Measurements from ENCODE around the gene RPL11. TPM values are rescaled to one million over a fixed set of nuclear protein-coding genes. Genes with fewer than 3 reads are reported as not detected.

Gene RPL11
- total and polyA plus RNA-seq, 2 of the 4 experiments (the other 2 are of a cell fraction), result 452 to 1,692 TPM

DNA sequence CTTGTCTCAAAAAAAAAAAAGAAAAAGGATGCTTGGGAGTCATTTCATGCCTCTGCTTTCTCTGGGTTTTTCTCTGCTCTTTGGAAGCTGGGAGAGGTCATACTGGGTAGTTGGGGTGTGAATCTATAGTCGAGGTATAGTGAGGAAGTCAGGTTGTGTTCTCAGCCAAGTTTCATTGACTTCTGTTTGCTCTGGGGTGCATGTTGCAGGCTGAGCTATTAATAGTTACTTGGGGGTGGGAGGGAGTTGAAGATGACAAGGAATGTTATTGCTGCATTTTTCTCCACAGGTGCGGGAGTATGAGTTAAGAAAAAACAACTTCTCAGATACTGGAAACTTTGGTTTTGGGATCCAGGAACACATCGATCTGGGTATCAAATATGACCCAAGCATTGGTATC lies 2.8 kb downstream of the RPL11 start:
- Histone ChIP-seq H2BK120ac (ENCODE audit: low read depth, low read length) (no peak overlapping the region), H4K20me1 (ENCODE audit: insufficient read depth, low read length) (peaks cover 78% of the 10 kb centered on the region), H2BK5ac (ENCODE audit: low read depth, low read length, poor library complexity, severe bottlenecking) (no peak overlapping the region), H4K8ac (ENCODE audit: low read depth in 2 of 2, low read length in 2 of 2) (no peak overlapping the region), H3K4me2 (ENCODE audit: low read depth, low read length) (no peak overlapping the region), H3K18ac (ENCODE audit: low read depth, low read length) (no peak overlapping the region), H2AK5ac (ENCODE audit: low read depth, low read length) (no peak overlapping the region), H2BK20ac (ENCODE audit: low read depth, low read length) (no peak overlapping the region), H3K27me3 (ENCODE audit: control insufficient read depth, insufficient read depth, low read length) (no peaks in the 10 kb centered on the region), H3K79me1 (ENCODE audit: low read depth in 1 of 2, low read length in 2 of 2) (peaks cover 17 to 64% of the 10 kb centered on the region in 2 experiments; a peak in 3 of 4 replicates), H4K91ac (ENCODE audit: insufficient read depth, low read depth, low read length) (no peak overlapping the region), H3K9me3 (ENCODE audit: control insufficient read depth, insufficient read depth, low read length) (no peaks in the 10 kb centered on the region), H3K4me1 (ENCODE audit: control insufficient read depth, insufficient read depth, low read length) (peaks cover 10% of the 10 kb centered on the region), H3K27ac (ENCODE audit: insufficient read depth, low read length) (no peak overlapping the region), H3K4ac (ENCODE audit: low read depth, low read length) (no peak overlapping the region), H2BK15ac (ENCODE audit: low read depth, low read length) (no peak overlapping the region), H3K14ac (replicated peaks; ENCODE audit: low read depth, low read length) (no peak overlapping the region), H3K56ac (ENCODE audit: extremely low read depth, insufficient read depth, low read length) (no peak overlapping the region), H3K9ac (ENCODE audit: low read depth, low read length) (no peak overlapping the region), H3K23ac (ENCODE audit: low read depth, low read length) (no peak overlapping the region), H4K5ac (ENCODE audit: low read depth, low read length) (no peak overlapping the region), H2AK9ac (replicated peaks; ENCODE audit: low read depth, low read length, poor library complexity) (no peak overlapping the region), H2AFZ (replicated peaks; ENCODE audit: low read length, poor library complexity) (no peak overlapping the region), H3K36me3 (ENCODE audit: control insufficient read depth, insufficient read depth, low read length) (peaks cover 52% of the 10 kb centered on the region), H3K9me1 (ENCODE audit: insufficient read depth, low read length) (peaks cover 19% of the 10 kb centered on the region), H3K4me3 (ENCODE audit: insufficient read depth, low read depth, low read length) (no peak overlapping the region)
- in situ Hi-C loops (cut with MboI; ENCODE audit: low sequenced_read_pairs) (no loop called here), intact Hi-C loops (cut with micrococcal nuclease) (loop anchor here (5.0 kb wide), 2 partner anchors 48 to 137 kb away; partner anchors contain the start of genes ELOA and ID3), dilution Hi-C loops (cut with HindIII; ENCODE audit: low sequenced_read_pairs, unreplicated experiment) (no loop called here)
- BruUV-seq (replicated peaks), result no TSS peak
- CTCF ChIA-PET, result no interaction called here
- ATAC-seq (ENCODE audit: low read depth), result no peak
- WGBS, 2 experiments (ENCODE audit: extremely low coverage in 2 of 2, insufficient read length in 1 of 2), result no CpG with 5 or more reads among the region's 3 CpGs
- no peak for DNase-seq
- POLR2A ChIA-PET (ENCODE audit: unreplicated experiment), result interaction anchor here (0.6 kb wide), 1 partner anchor 8 kb away, joined by 3 read pairs; no protein-coding TSS in a partner anchor
- TF ChIP-seq MAFK (IDR thresholded peaks at IDR 0.05; ENCODE audit: low read depth, low read length) (no peak), FOS (IDR thresholded peaks at IDR 0.05; ENCODE audit: low read depth, low read length) (no peak), USF2 (IDR thresholded peaks at IDR 0.05; ENCODE audit: low read depth, low read length) (no peak), MXI1 (IDR thresholded peaks at IDR 0.05; ENCODE audit: borderline replicate concordance, low read depth, low read length) (no peak), CEBPB (IDR thresholded peaks at IDR 0.05; ENCODE audit: low read depth, low read length) (no peak), RAD21 (IDR thresholded peaks at IDR 0.05; ENCODE audit: low read length) (no peak), RCOR1 (IDR thresholded peaks at IDR 0.05; ENCODE audit: insufficient replicate concordance, low read length) (no peak), RFX5 (IDR thresholded peaks at IDR 0.05; ENCODE audit: low read depth, low read length) (no peak), NFE2L2 (IDR thresholded peaks at IDR 0.05; ENCODE audit: low read depth, low read length) (no peak), MAZ (IDR thresholded peaks at IDR 0.05; ENCODE audit: borderline replicate concordance, low read depth, low read length) (no peak), BHLHE40 (IDR thresholded peaks at IDR 0.05; ENCODE audit: low read depth, low read length) (no peak)
- TF ChIP-seq, protein P1, sequence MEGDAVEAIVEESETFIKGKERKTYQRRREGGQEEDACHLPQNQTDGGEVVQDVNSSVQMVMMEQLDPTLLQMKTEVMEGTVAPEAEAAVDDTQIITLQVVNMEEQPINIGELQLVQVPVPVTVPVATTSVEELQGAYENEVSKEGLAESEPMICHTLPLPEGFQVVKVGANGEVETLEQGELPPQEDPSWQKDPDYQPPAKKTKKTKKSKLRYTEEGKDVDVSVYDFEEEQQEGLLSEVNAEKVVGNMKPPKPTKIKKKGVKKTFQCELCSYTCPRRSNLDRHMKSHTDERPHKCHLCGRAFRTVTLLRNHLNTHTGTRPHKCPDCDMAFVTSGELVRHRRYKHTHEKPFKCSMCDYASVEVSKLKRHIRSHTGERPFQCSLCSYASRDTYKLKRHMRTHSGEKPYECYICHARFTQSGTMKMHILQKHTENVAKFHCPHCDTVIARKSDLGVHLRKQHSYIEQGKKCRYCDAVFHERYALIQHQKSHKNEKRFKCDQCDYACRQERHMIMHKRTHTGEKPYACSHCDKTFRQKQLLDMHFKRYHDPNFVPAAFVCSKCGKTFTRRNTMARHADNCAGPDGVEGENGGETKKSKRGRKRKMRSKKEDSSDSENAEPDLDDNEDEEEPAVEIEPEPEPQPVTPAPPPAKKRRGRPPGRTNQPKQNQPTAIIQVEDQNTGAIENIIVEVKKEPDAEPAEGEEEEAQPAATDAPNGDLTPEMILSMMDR (conservative IDR thresholded peaks at IDR 0.05; ENCODE audit: low read depth, low read length), result no peak
- TF ChIP-seq, protein P2, sequence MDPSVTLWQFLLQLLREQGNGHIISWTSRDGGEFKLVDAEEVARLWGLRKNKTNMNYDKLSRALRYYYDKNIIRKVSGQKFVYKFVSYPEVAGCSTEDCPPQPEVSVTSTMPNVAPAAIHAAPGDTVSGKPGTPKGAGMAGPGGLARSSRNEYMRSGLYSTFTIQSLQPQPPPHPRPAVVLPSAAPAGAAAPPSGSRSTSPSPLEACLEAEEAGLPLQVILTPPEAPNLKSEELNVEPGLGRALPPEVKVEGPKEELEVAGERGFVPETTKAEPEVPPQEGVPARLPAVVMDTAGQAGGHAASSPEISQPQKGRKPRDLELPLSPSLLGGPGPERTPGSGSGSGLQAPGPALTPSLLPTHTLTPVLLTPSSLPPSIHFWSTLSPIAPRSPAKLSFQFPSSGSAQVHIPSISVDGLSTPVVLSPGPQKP (IDR thresholded peaks at IDR 0.05; ENCODE audit: borderline replicate concordance, low read depth, low read length), result no peak
